H7 (cell line): ENCODE data around the gene SFT2D2. TPM values are rescaled to one million over a fixed set of nuclear protein-coding genes. Genes with fewer than 3 reads are reported as not detected.

ENCODE experiments used
- DNase-seq: peaks from one replicate; pipeline ENCODE4 v3.0.0; 2012
- H3K27me3 ChIP-seq: 2 replicates; pipeline ENCODE4 v1.6.0; 2011; ENCODE audit warnings: mild to moderate bottlenecking, low read length; ENCODE audit not compliant: control insufficient read depth, insufficient read depth
- H3K36me3 ChIP-seq: replicated peaks from 2 replicates; pipeline ENCODE4 v1.5.1; 2011; ENCODE audit warnings: low read length; ENCODE audit not compliant: control insufficient read depth, insufficient read depth
- H3K4me3 ChIP-seq: 2 replicates; pipeline ENCODE4 v1.5.1; 2011; ENCODE audit warnings: low read depth, mild to moderate bottlenecking, control low read depth, low read length, moderate library complexity; ENCODE audit not compliant: insufficient read depth
- total RNA-seq: library from RNA; depleted of rRNA; stranded (reverse); fragments of >200 nt; shearing (Covaris generic); gene quantifications from 2 replicates; pipeline ENCODE4 v1.2.3, GENCODE V29; 2014; rRNA removed

The SFT2D2 gene
- total RNA-seq, 1 experiment from 2014 or later: 10.0 TPM

GRCh38 chr1:168297019-168297730 lies 71.4 kb downstream of the SFT2D2 start:
- no peaks in the 10 kb centered on the region for H3K36me3 ChIP-seq
- no peak overlapping the region for H3K4me3 ChIP-seq
- H3K27me3 ChIP-seq: no peaks in the 10 kb centered on the region; the same call in 1 of the 2 replicates
- DNase-seq: no peak

DNA sequence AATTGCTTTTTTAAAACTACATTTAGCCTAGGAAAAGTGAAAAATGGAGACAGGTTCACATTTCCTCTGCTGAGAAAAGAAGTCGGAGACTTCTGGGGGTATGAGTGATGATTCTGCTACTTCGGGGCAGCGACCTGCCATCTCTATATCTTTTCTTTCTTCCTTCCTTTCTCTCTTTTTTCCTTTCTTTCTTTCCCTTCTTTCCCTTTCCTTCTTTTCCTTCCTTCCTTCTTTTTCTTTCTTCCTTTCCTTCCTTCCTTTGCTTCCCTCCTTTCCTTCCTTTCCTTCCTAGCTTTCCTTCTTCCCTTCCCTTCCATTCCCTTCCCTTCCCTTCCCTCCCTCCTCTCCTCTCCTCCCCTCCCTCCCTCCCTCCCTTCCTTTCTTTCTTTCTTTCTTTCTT lies 72.6 kb downstream of the SFT2D2 start:
- no peak for DNase-seq
- Histone ChIP-seq H3K4me3 (no peak overlapping the region), H3K27me3 (no peaks in the 10 kb centered on the region), H3K36me3 (no peaks in the 10 kb centered on the region)

GRCh38 chr1:168300626-168301025 lies 74.8 kb downstream of the SFT2D2 start:
- H3K36me3 ChIP-seq: no peaks in the 10 kb centered on the region
- H3K27me3 ChIP-seq: no peaks in the 10 kb centered on the region
- H3K4me3 ChIP-seq: no peak overlapping the region
- no peak for DNase-seq

GRCh38 chr1:168301664-168302320 lies 76.0 kb downstream of the SFT2D2 start:
- DNase-seq: no peak

More at GRCh38 chr1:168301664-168302320, 76.0 kb downstream of the SFT2D2 start:
- Histone ChIP-seq H3K4me3 (no peak overlapping the region), H3K27me3 (no peaks in the 10 kb centered on the region), H3K36me3 (no peaks in the 10 kb centered on the region)

Other genes starting within 250 kb of the SFT2D2 start
- gene GPR161, start 89.1 kb upstream of the SFT2D2 start, total RNA-seq: 16.6 and 20.4 TPM in 2 replicates
- gene TIPRL, start 47.0 kb upstream of the SFT2D2 start, total RNA-seq: 39.1 and 44.5 TPM in 2 replicates
- 2.1 and 2.7 TPM in 2 replicates for gene TBX19, start 54.9 kb downstream of the SFT2D2 start, total RNA-seq